HG02885 (cell line): ENCODE results near the gene MYH3.
"Not testable (repeated sequence)": the region's sequence is repeated elsewhere in the genome, so short reads cannot be mapped to it uniquely, and the experiment has no call there.

Experiments used
- ATAC-seq: cut with Tn5 transposase; IDR thresholded peaks from one replicate; pipeline ENCODE4 v1.9.1; 2021; ENCODE audit warnings: mild to moderate bottlenecking; ENCODE audit not compliant: unreplicated experiment, poor library complexity

MYH3 gene

DNA sequence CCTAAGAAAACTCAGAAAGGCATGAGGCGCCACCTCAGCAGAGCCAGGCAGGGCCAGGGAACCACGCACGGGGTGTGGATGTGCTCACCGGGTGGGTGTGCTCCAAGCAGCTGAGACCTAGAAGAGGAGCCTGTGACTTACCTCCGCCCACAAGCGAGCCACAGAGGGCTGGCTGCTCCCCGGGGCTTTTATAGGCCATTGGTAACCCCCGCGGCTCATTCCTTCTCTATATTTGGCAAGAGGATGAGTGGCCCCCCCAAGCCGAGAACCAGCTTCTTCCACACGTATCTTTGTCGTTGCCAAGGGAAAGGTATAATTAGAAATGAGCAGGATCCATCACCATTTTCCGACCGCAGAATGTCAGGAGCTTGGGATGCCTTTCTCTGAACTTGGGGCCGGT is at the start of gene MYH3:
MYH3 (minus strand) TSS at position 162 of the 400 bp plus-strand sequence. CDS start 2,245 bp downstream, outside the sequence.
- no peak for ATAC-seq

DNA sequence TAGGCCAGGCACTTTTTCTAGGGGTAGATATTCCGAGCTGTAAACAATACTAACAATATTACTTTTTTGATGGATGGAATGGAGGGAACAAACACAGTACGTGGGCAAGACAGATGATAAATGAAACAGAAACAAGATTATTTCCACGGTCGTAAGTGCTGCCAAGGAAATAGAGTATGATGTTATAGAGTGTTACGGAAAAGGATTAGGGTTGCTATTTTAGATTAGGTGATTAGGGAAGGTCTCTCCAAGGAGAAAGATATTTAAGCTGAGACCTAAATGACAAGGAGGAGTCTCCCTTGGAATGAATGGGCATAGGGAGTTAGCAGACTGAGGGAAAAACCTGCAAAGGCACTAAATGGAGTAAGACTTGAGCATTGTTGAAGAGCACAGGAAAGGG is 48.6 kb upstream of the MYH3 start:
- ATAC-seq: no peak

DNA sequence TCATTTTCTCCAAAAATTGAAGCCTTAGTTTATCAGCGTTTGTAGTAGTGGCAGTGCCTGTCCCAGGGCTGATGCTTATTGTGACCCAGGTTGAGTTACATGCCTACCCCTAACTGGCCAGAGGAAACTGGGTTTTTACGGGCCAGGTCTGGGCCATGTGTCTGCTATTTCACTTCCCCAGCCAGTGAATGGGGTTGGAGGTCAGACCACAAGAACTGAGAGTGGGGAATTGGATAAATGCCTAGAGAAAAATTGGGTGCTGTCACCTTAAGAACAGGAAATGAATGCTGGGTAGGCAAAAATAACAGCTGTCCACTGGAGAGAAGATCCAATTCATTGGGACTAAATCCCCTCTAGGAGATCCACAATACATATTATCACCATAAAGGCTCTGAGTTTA is 45.5 kb upstream of the MYH3 start:
- ATAC-seq: no peak

DNA sequence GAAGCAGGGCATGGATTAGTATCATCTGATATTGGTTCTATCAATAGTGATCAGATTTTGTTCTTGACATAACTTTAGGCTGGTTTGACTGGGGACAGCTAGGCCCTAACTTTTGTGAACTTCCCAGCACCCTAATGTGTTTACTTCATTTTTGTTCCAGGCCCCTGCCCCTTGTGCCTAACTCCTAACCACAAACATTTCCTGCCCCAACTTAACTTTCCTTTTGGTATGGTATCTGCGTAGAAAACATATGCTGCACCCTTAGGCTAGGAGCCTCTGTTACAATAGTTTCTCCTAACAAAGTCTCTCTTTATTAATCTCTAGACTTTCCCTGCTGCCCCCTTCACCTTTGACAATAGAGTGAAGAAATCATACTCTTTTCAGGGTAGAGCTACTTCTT is 42.7 kb upstream of the MYH3 start:
- no peak for ATAC-seq

DNA sequence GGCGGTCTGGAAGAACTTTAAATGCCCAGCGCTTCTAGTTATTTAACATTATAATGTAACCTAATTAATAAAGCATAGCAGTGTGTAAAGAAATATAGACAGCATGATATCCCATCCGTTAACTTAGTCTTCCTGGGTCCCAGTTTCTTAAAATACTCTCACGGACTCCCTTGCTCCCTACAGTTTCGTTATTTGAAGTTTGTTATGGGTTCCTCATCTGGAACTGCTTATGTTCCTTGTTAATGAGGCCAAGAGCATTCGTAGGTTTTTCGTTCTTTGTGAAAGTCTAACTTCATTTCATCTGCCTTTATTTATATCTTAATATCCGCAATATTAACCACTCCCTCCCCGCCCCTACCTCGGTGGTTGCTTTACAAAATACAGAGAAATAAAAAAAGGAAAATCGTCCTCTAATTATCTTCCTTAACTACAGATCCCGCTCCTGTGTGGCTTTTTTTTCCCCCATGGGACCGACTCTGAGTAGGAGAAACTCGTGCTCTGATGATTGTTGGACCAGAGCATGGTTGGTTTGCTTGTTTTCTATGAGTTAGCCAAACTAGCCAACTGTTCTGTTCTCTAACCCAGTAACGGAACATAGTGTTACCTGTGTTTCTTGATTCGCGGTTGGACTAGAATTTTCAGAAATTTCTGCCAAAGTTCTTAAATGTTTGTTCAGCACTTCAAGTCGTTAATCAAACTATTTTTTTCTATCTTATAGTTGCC is 41.1 kb upstream of the MYH3 start:
- ATAC-seq: no peak

DNA sequence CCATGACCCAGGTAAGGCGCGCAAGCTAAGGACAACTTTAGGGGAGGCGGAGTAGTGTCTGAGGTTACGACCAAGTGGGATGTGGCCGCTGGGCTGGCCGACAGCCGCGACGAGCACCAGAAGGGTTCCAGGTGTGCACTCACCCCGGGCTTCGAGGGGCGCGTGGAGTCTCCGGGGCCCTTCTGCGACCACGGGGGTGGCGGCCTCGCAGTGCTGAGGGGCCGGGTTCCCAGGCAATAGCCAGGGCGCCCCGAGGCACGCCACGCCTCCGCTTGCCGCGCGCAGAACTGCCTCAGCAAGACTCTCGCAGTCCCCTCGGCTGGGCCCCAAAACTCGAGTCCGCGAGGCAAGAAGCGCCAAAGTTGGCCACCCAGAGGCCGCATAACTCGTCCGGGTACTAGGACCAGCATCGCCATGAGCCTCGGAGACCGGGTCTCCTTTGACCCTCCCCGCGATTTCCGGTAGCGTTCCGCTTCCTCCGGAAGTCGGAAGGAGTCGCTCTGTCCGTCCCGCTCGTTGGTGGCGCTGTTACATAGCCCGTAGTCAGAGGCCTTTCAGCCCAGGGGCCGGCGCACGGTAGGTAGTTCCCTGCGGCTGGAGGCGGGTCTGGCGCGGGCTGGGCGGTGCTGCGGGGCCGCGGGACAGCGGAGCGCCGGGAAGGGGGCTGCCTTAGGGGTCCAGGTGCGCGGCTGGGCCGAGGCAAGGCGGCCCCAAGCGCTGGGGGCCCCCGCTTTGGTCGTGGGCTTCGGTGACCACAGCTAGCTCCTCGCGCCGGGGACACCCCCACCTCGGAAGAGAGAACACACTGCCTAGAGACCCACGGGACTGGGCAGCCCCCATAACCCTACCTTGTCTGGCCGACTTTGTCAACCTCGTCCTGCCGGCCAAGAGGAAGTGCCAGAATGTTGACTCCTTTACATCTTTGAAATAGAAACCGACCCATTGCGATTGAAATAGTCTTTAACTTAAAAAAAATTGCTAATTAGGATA is 40.3 kb upstream of the MYH3 start, which contains the start of the genes ADPRM and SCO1:
ADPRM (plus strand) TSS at position 503 of the 990 bp plus-strand sequence. CDS start 7,333 bp downstream, outside the sequence.
SCO1 (minus strand) TSS at position 442 of the 990 bp plus-strand sequence; CDS start at position 416, 26 bp downstream.
- ATAC-seq: peak; percentile 96

DNA sequence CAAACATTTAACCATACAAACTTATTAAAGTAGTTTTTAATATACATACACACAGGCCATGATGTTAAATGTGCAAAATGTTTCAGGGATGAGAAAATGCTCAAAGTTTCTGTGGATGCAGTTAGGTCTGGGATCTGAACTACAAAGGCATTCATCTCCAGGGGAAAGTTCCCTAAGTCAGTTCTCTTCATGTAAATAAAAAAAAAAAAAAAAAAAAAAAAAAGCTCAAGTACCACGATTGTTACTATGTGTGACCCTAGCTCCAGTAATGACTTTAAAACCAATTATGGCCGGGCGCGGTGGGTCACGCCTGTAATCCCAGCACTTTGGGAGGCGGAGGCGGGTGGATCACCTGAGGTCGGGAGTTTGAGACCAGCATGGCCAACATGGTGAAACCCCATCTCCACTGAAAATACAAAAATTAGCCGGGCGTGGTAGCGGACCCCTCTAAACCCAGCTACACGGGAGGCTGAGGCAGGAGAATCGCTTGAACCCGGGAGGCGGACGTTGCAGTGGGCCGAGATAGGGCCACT is 38.8 kb upstream of the MYH3 start:
- not testable (repeated sequence) for ATAC-seq

DNA sequence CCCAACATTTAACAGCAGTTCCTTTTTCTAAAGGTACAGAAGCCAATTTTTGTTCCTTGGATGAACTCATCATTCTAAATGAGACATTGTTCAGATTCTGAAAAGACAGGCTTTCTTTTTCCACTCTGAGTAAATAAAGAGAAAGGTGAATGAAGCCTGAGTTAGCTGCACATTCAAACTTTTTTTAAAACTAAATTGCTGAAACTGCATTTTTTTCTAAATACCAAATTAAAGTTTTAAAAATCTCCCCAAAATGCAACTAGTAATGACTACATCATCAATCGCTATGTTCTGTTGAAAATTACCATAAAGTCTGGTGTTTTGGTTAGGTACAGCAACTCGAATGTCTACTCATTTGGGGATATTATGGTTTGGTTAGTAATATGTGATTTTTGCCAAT is 30.4 kb upstream of the MYH3 start:
- ATAC-seq: no peak

DNA sequence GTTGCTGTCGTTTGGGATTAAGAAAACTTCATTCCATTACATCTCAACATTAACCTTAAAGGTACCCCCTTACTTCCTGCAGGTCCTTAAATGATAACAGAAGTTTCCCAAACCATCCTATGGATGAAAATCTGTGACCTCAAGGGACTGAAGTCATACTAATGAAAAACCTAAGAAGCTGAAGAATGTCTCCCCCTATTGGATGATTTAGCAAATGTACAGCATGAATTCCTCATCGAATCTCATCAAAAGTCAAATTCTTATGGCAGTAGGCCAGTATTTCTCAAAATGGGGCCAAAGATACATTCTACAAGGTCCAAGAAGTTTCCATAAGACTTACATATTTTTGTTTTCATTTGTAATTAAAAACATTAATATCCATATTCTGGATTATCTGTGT is 26.7 kb upstream of the MYH3 start:
- no peak for ATAC-seq

DNA sequence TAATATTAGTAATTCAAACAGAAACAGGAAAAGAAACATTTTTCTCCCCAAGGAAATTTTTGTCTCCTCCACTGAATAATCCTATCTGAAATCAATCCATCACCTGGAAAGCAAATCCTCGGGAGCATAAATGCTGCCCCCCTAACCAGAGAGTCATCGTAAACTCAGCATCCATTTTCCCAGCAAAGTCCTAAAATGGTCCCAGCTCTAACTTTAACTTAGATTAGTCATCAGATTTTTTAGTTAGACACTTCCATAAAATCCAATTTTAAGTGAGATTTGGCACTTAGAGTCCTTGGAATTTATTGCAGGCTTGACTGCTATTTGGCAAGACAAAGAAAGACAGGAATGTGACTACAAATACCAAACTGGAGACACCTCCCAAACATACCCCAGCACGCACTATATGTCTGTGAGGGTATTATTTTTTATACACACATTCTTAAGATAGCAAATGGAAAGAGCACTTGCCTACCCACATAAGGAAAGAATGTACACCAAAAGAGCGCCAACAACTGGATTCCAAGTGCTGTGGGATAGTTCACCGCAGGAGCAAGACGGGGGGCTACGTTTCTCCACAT is 24.8 kb upstream of the MYH3 start:
- ATAC-seq: no peak

DNA sequence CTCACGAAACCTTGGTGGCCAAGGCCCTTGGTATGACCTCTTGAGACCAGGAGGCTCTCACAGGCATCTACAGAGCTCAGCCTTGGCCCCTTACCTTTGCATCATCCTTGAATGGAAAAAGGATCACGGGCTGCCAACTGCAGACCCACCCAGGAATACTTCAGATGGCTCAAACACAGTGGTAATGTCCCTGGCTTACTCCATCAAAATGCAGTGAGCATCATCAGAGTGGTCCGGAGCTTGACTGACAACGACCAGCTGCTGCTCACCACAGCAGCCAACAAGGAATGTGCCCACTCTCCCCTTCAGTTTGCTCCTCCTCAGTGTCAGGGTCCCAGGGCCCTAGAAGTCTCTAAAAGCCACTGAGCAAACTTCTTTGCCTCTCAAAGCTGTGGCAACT is 17.6 kb upstream of the MYH3 start:
- ATAC-seq: no peak

DNA sequence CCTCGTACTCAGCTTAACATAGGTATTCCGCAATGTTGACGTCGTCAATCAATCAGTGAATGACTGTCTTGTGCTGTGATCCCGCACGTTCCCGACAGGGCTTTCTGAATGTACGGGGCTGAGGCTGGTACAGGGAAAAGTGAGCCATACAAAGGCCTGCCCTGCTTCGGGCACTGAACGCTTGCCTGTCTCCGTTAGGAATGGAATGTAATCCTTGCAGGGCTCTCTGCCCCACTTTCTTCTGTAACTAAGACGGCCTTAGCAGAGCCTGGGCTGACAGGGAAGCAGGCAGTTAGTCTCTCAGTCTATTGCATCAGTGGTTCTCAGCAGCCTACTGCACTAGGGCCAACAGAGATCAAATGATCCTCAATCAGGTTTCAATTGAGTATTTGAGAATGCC is 16.2 kb upstream of the MYH3 start:
- ATAC-seq: no peak

DNA sequence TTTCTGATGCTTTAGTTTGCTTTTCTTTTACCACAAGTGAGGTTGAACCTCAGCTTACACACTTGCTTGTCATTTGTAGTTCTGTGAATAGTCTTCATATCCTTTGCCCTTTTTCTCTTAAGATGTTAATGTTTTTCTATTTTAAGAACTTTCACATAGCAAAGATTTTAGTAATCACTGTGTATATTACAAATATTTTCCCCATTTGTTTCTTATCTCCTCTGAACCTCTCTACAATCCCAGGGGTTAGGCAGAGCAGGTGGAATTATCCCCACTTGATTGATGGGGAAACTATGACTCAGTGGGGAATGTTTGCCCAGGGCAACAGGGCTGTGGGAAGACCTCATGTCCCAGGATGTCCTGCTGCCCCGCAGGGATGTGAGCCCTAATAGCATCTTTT is 11.7 kb upstream of the MYH3 start:
- ATAC-seq: no peak

DNA sequence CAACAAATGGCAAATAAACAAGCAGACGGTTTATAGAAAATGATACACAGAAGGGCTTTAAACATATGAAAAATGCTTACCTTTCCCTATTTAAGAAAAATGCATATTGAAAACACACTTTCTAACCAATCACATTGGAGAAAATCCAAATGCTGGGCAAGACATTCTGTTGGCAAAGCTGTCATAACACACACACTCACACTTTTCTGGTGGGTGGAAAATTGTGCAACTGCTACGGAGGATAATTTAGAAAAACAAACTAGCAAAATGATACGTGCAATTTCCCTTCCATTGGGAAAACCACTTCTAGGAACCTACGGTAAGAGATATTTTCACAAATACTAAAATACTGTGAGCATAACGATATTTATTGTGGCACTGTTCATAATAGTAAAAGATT is 9.8 kb upstream of the MYH3 start:
- no peak for ATAC-seq

DNA sequence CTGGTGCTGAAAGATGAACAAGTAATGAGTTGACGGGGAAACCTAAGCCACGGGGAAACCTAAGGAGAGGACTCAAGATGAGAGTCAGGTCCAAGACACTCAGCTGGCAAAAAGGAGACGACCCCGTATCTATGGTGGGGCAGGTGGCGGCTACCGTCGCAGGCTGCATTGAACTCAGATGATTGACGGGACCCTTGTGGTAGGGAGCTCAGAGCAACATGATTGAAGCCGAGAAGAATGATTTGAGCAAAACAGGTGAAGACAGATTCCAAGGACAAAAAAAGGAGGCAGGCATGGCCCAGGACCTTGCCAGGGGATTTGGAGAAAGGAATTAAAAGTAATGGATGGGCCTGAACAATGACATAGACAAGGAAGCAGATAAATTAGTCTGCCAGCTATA is 7.5 kb upstream of the MYH3 start:
- ATAC-seq: no peak

DNA sequence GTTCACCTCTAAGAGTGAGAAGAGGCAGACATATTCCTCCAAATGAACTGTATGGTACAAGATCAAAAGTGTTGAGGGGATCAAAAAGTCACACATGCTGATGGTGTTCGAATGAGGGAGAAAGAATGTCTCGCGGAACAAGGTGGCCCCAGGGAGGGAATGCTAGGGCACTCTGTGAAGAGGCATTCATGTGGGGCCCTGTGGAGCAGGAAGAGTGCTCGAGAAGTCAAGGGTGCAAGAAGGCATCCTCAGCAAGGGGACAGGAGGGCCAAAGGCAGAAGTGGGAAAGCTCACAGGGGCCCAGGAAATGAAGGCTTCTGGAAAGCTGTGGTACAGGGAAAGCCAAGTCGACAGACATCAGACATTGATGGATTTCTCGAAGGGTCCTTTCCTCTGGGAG is 6.1 kb upstream of the MYH3 start:
- no peak for ATAC-seq

DNA sequence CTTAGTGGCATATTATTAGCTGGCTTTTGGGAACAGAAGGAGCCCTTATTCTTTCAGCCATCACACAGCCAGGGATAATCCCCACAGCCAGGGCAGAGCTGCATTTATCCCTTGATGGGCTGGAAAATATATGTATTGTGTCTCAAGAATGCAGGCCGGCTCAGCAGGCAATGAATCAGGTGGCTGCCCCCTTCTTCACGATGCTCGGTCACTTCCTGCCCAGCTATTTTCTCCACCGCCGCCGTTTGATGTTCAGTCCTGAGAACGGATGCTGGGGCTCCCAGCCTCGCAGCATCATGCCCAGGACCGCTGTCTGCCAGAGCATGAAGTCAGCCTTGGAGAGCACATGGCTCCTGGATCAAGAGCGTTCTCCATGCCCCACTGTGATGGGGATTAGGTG is 4.3 kb upstream of the MYH3 start:
- ATAC-seq: no peak

DNA sequence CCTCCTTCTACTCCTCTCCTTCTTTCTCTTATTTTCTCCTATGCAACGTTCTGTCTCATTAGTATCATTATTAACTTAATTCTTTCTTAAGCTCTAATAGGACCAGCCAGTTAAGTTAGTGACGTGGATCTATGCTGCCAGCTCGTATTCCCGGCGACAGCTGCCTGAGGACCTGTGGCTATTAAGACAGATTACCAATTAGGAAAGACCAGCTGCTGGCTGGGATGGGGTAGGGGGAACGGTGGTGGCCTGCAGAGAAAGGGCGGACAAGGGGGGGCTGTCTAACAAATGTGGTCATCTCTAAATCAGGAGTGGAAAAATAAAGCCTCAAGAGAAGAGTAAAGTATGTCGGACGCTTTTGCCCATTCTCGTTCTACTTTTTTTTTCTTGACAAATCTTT is 770 bp upstream of the MYH3 start:
- no peak for ATAC-seq

DNA sequence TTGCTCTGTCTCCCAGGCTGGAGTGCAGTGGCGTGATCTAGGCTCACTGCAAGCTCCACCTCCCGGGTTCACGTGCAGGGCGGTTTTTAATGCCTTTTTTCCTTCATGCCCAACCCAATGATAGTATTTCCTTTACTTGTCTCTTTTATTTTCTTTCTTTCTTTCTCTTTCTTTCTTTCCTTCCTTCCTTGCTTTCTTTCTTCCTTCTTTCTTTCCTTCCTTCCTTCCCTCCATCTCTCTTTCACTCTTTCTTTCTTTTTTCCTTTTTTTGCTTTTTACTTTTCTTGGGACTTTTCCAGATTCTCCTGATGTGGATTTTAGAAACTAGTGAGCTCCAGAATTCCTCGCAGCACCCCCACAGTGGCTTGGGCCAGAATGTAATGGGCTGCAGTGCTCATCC is 3.1 kb downstream of the MYH3 start:
- ATAC-seq: no peak

DNA sequence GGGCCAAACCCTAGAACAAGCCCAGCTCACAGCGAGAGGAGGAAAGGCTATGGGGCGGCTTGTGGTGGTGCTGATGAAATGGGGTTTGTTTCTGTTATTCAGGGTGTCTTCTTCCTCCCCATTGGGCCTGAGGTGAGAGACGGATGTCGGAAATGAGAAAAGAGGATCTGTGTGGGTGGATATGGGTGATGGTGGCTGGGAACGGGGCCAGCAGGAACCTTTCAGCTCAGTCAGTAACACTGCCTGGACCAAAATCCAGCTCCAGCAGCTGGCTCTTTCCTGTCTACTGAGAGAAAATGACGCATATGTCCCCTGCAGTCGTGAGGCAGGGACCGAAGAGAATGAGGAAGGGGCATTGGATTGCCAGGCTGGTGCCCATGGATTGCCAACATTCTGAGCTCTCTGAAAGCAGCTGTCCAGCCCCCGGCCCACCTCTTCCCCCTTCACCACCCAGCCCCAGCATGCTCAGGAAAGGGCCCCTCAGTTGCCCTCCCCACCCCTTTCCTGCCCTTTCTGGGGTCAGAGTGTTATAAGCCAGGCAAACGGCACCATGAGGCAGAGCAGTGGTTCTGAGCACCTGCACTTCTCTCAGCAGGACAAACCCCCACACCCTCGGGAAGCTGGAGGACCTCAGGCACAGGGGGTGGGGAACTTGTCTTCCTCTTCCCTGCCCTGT is 4.0 kb downstream of the MYH3 start:
- ATAC-seq: no peak
